Psoas muscle (tissue), 8 donors: Measurements from ENCODE around the gene AP2B1. TPM values are rescaled to one million over a fixed set of nuclear protein-coding genes. Genes with fewer than 3 reads are reported as not detected.

Source experiments
- ATAC-seq, 4 donors: fragments of 200-7000 bp; cut with Tn5 transposase; one replicate each; pipeline ENCODE4 v1.9.1; 2020; ENCODE audit warnings: moderate library complexity in 3 of 4, mild to moderate bottlenecking in 2 of 4
- DNase-seq, 2 donors: peaks; one replicate each; pipeline ENCODE4 v3.0.0-alpha.2; 2020
- H3K27ac ChIP-seq: fragments of 200-600 bp; one replicate; pipeline ENCODE4 v1.8.0; 2022
- H3K27me3 ChIP-seq, 3 donors: fragments of 200-600 bp in 1 of 3; one replicate each; pipeline versions ENCODE4 v1.6.1 to v1.8.0; 2013 to 2022; ENCODE audit warnings: low read length in 2 of 3, mild to moderate bottlenecking in 2 of 3, moderate library complexity in 1 of 3; ENCODE audit not compliant: insufficient read depth in 3 of 3
- H3K36me3 ChIP-seq, 2 donors: fragments of 200-600 bp in 1 of 2; one replicate each; pipeline versions ENCODE4 v1.6.1 to v1.8.0; 2013 to 2022; ENCODE audit warnings: low read depth in 1 of 2, mild to moderate bottlenecking in 1 of 2, moderate library complexity in 1 of 2; ENCODE audit not compliant: insufficient read depth in 1 of 2
- H3K4me1 ChIP-seq: fragments of 200-600 bp; one replicate; pipeline ENCODE4 v1.8.0; 2022
- H3K4me3 ChIP-seq: fragments of 200-600 bp; one replicate; pipeline ENCODE4 v1.8.0; 2022; ENCODE audit warnings: mild to moderate bottlenecking
- H3K9me3 ChIP-seq: fragments of 200-600 bp; one replicate; pipeline ENCODE4 v1.8.0; 2022
- WGBS, 3 donors: extraction: QIAGEN DNeasy Blood & Tissue Kit; methylation state at CpG; one replicate each; pipeline versions ENCODE4 v1.1.6 to v1.1.7; 2013; 5-methylcytosine and 5-hydroxymethylcytosine counted together
- intact Hi-C, 2 donors: fragments of 100-400 bp; cut with DNase I; formaldehyde crosslinking; loops; one replicate each; pipeline versions ENCODE4 v1.11.0 to v1.14.2; 2022
- polyA plus RNA-seq, 3 donors: library from polyadenylated mRNA; stranded (reverse); fragments of 200-250 nt; gene quantifications; one replicate each; pipeline ENCODE4 v1.2.3, GENCODE V29; 2013
- total RNA-seq, 4 donors: library from RNA; stranded (reverse); fragmentation: NEBNext Ultra II Directional in 2 of 4; extraction: Animal tissue kit (Norgen Biotek cat#: 25700) in 2 of 4; gene quantifications; one replicate each; pipeline versions ENCODE4 v1.2.1 to v1.2.4, GENCODE V29; 2021 to 2023
- TF ChIP-seq, protein P1 (sequence below): fragments of 200-600 bp; IDR thresholded peaks from one replicate; pipeline ENCODE4 v1.8.0; 2022; ENCODE audit warnings: antibody characterized with exemption
- donor health status: healthy with polysubstance abuse.
- donor health status: DM: no; HTN: no; CAD: no; lungs with moderate emphysema.
- donor health status: Bipolar disorder and iron deficiency.
- donor health status: healthy.
- donor health status: DM: yes; HTN: yes; CAD: no.
- donor health status: DM: no; HTN: no; CAD: no.
- donor health status: DM: no; HTN: no; CAD: no.
- donor health status: DM: yes; HTN: yes; CAD: no.

Gene AP2B1
- total and polyA plus RNA-seq, 7 donors: 20.0 to 92.4 (median 63.2) TPM

DNA sequence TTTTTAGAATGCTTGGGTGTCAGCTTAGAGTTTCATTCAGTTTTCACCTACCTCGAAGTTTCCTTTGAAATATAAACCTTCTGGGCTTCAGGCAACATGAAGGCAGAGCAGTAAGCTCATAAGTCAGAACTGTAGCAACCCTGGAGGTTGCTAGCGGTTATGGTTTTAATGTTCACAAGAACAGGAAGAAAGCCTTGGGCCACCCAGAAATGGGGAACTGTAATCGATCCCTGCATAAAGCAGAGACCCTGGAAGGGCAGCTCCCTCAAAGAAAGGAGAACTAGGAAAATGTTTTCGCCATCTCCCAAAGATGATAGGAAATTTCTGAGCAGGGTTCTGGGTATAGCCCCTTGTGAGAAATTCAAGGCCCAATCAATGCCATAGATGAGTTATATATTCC lies 96.5 kb downstream of the AP2B1 start:
- WGBS, 3 donors: 57 to 72% (median 67%) methylated on average over 4 of the region's 4 CpGs
- intact Hi-C loops: no loop called here
- no peak for DNase-seq
- Histone ChIP-seq H3K27ac (no peak overlapping the region), H3K4me1 (no peaks in the 10 kb centered on the region), H3K36me3 (peaks cover 0 to 91% of the 10 kb centered on the region in 2 donors), H3K9me3 (no peaks in the 10 kb centered on the region), H3K27me3 (no peaks in the 10 kb centered on the region), H3K4me3 (no peak overlapping the region)
- no peak for ATAC-seq
- TF ChIP-seq, protein P1, sequence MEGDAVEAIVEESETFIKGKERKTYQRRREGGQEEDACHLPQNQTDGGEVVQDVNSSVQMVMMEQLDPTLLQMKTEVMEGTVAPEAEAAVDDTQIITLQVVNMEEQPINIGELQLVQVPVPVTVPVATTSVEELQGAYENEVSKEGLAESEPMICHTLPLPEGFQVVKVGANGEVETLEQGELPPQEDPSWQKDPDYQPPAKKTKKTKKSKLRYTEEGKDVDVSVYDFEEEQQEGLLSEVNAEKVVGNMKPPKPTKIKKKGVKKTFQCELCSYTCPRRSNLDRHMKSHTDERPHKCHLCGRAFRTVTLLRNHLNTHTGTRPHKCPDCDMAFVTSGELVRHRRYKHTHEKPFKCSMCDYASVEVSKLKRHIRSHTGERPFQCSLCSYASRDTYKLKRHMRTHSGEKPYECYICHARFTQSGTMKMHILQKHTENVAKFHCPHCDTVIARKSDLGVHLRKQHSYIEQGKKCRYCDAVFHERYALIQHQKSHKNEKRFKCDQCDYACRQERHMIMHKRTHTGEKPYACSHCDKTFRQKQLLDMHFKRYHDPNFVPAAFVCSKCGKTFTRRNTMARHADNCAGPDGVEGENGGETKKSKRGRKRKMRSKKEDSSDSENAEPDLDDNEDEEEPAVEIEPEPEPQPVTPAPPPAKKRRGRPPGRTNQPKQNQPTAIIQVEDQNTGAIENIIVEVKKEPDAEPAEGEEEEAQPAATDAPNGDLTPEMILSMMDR: no peak

DNA sequence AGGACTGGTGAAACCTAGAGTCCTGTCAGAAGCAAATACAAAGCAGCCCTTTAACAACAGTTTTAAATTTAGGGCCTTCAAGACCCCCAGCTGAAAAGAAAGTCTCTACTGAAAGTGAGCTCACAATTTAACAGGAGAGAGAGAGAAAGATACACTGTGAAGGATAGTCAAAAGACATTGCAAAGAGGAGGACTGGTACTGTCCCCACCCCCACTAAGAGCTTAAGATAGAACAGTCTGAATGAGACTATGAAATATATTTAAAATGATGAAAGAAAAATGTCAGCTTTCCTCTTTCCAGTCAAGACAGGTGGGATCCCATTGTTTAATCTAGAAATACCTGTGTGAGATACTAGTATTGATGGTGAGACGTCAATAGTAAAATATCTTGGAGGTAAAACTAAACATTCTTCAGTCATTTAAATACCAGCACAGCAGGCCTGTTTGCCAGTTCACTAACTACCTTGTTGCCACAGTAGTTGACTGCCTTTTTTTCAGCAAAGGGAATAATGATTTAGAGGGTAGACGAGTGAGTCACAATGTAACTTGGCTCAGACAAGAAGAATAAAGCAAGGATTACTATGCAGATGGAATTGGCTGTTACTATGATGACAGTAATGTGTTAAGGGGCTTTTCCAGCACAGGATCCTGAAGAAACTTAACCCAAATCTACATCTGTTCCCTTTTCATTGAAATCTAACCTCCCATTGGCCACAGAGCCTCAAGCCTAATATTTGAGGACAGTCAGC lies 97.1 kb downstream of the AP2B1 start:
- intact Hi-C loops: no loop called here
- TF ChIP-seq, protein P1: no peak
- WGBS, 3 donors: 61 to 88% (median 62%) methylated on average over 2 of the region's 2 CpGs

GRCh38 chr17:35692512-35693210 lies 105.5 kb downstream of the AP2B1 start:
- H3K9me3 ChIP-seq: no peaks in the 10 kb centered on the region
- TF ChIP-seq, protein P1: no peak
- H3K27me3 ChIP-seq: no peaks in the 10 kb centered on the region
- no peak for DNase-seq
- WGBS, 3 donors: 80 to 89% (median 83%) methylated on average over 7 of the region's 7 CpGs
- no peak overlapping the region for H3K4me3 ChIP-seq
- H3K36me3 ChIP-seq: peaks cover 0 to 66% of the 10 kb centered on the region in 2 donors
- H3K4me1 ChIP-seq: peaks cover 4% of the 10 kb centered on the region
- no peak for ATAC-seq
- no peak overlapping the region for H3K27ac ChIP-seq
- intact Hi-C loops: no loop called here

More for the DNA sequence above, 97.1 kb downstream of the AP2B1 start:
- no peaks in the 10 kb centered on the region for H3K4me1 ChIP-seq
- DNase-seq (no peak), ATAC-seq (peak in 2 of 4 donors; percentile 21 to 30)
- peaks cover 0 to 98% of the 10 kb centered on the region in 2 donors for H3K36me3 ChIP-seq
- H3K9me3 ChIP-seq: no peaks in the 10 kb centered on the region
- H3K4me3 ChIP-seq: no peak overlapping the region
- no peak overlapping the region for H3K27ac ChIP-seq
- no peaks in the 10 kb centered on the region for H3K27me3 ChIP-seq

GRCh38 chr17:35693662-35694061 lies 106.5 kb downstream of the AP2B1 start:
- ATAC-seq (no peak), DNase-seq (no peak)
- peaks cover 0 to 57% of the 10 kb centered on the region in 2 donors for H3K36me3 ChIP-seq
- H3K27me3 ChIP-seq: no peaks in the 10 kb centered on the region
- H3K4me3 ChIP-seq: no peak overlapping the region
- intact Hi-C loops: no loop called here
- peaks cover 4% of the 10 kb centered on the region for H3K4me1 ChIP-seq
- H3K9me3 ChIP-seq: no peaks in the 10 kb centered on the region
- TF ChIP-seq, protein P1: no peak
- H3K27ac ChIP-seq: no peak overlapping the region
- 79 to 90% (median 83%) methylated on average over 3 of the region's 3 CpGs for WGBS, 3 donors
